Mesendoderm (in vitro differentiated cells): ENCODE measurements around the gene PRIM2.
"Not testable (repeated sequence)": the region's sequence is repeated elsewhere in the genome, so short reads cannot be mapped to it uniquely, and the experiment has no call there.

ENCODE experiments used
- DNase-seq: peaks from one replicate; pipeline ENCODE4 v3.0.0; 2013
- H2AK5ac ChIP-seq: 2 replicates; pipeline ENCODE4 v1.6.1; 2013; ENCODE audit warnings: low read length, inconsistent platforms
- H2BK120ac ChIP-seq: 2 replicates; pipeline ENCODE4 v1.6.1; 2013; ENCODE audit warnings: low read depth, mild to moderate bottlenecking, low read length, moderate library complexity, mixed read lengths
- H2BK15ac ChIP-seq: replicated peaks from 2 replicates; pipeline ENCODE4 v1.6.1; 2013; ENCODE audit warnings: low read depth, mild to moderate bottlenecking, moderate library complexity
- H2BK5ac ChIP-seq: 2 replicates; pipeline ENCODE4 v1.6.1; 2013; ENCODE audit warnings: low read length, inconsistent platforms
- H3K18ac ChIP-seq: 2 replicates; pipeline ENCODE4 v1.6.1; 2013; ENCODE audit warnings: mild to moderate bottlenecking, low read length, mixed read lengths
- H3K23ac ChIP-seq: one replicate; pipeline ENCODE4 v1.6.1; 2013; ENCODE audit warnings: low read length
- H3K27ac ChIP-seq: 2 replicates; pipeline ENCODE4 v1.5.1; 2013; ENCODE audit warnings: low read depth, mild to moderate bottlenecking, inconsistent platforms, low read length, moderate library complexity
- H3K27me3 ChIP-seq: 2 replicates; pipeline ENCODE4 v1.6.1; 2013; ENCODE audit warnings: low read length, control low read depth, mild to moderate bottlenecking, inconsistent platforms; ENCODE audit not compliant: insufficient read depth, poor library complexity
- H3K36me3 ChIP-seq: 2 replicates; pipeline ENCODE4 v1.6.1; 2013; ENCODE audit warnings: low read length, inconsistent platforms; ENCODE audit not compliant: control insufficient read depth, insufficient read depth
- H3K4ac ChIP-seq: one replicate; pipeline ENCODE4 v1.6.1; 2013; ENCODE audit warnings: low read depth, mild to moderate bottlenecking, low read length, moderate library complexity
- H3K4me1 ChIP-seq: 2 replicates; pipeline ENCODE4 v1.6.1; 2013; ENCODE audit warnings: low read depth, low read length, inconsistent platforms; ENCODE audit not compliant: control insufficient read depth
- H3K4me2 ChIP-seq: 2 replicates; pipeline ENCODE4 v1.6.1; 2013; ENCODE audit warnings: low read length
- H3K4me3 ChIP-seq: 2 replicates; pipeline ENCODE4 v1.5.1; 2013; ENCODE audit warnings: mild to moderate bottlenecking, low read length
- H3K56ac ChIP-seq: one replicate; pipeline ENCODE4 v1.6.1; 2013; ENCODE audit warnings: low read length
- H3K79me1 ChIP-seq: 2 replicates; pipeline ENCODE4 v1.6.1; 2013; ENCODE audit warnings: low read length, inconsistent platforms
- H3K79me2 ChIP-seq: 2 replicates; pipeline ENCODE4 v1.6.1; 2013; ENCODE audit warnings: mild to moderate bottlenecking, low read length; ENCODE audit not compliant: control insufficient read depth, insufficient read depth
- H3K9ac ChIP-seq: 2 replicates; pipeline ENCODE4 v1.6.1; 2013; ENCODE audit warnings: low read length, inconsistent platforms
- H4K5ac ChIP-seq: one replicate; pipeline ENCODE4 v1.6.1; 2013; ENCODE audit warnings: low read length
- H4K8ac ChIP-seq: one replicate; pipeline ENCODE4 v1.6.1; 2013; ENCODE audit warnings: low read depth, mild to moderate bottlenecking, control low read depth, low read length, moderate library complexity
- WGBS: extraction: QIAGEN DNeasy Blood & Tissue Kit; methylation state at CpG from one replicate; pipeline ENCODE4 v1.1.7; 2013; ENCODE audit warnings: low lambda C conversion rate, missing lambda C conversion rate; ENCODE audit not compliant: insufficient coverage; ENCODE audit errors: extremely low coverage; 5-methylcytosine and 5-hydroxymethylcytosine counted together

PRIM2 gene

DNA sequence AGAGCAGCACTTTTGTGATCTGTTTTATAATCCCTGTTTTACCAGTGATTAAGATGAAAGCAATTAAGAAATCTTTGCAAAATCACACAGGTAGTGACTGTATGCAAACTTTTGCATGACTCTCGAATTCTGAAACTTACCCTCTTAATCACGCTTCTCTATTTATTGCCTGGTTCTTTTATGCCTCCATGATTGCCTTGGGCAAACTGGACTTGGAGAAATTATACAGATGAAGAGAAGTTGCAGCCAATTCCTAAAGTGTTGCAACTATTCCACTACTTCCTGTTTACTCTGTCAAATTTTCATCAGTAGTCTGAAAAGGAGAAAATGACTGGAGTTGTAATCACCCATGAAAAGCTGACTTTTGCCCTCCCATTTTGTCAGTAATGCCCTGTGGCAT is 205.8 kb downstream of the PRIM2 start:
- H3K4me3 ChIP-seq, H3K56ac ChIP-seq, H3K18ac ChIP-seq, H2BK5ac ChIP-seq, H4K8ac ChIP-seq, H3K36me3 ChIP-seq, H3K4ac ChIP-seq, H2BK15ac ChIP-seq, H3K9ac ChIP-seq, H3K23ac ChIP-seq, H3K79me2 ChIP-seq, H3K4me1 ChIP-seq, H4K5ac ChIP-seq, DNase-seq, H3K27me3 ChIP-seq, H2BK120ac ChIP-seq, H2AK5ac ChIP-seq, H3K79me1 ChIP-seq, H3K27ac ChIP-seq, H3K4me2 ChIP-seq: not testable (repeated sequence)
- WGBS: no CpG with 5 or more reads among the region's 2 CpGs

DNA sequence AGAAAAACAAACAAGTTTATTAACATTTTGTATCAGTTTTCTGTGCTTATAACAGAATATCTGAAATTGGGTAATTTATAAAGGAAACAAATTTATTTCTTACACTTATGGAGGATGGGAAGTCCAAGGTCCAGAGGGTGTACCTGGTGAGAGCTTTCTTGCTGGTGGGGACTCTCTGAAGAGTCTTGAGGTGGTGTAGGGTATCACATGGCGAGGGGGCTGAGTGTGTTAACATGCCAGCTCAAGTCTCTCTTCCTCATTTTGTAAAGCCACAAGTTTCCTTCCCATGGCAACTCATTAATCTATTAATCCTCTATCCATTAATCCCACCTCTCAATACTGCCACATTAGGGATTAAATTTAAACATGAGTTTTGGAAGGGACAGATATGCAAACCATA is 212.3 kb downstream of the PRIM2 start:
- H3K4ac ChIP-seq, H3K23ac ChIP-seq, H2BK15ac ChIP-seq, H3K79me1 ChIP-seq, H2AK5ac ChIP-seq, H4K5ac ChIP-seq, H3K4me2 ChIP-seq, H3K36me3 ChIP-seq, H4K8ac ChIP-seq, H2BK120ac ChIP-seq, H3K4me1 ChIP-seq, H2BK5ac ChIP-seq, H3K27me3 ChIP-seq, H3K9ac ChIP-seq, H3K79me2 ChIP-seq, H3K18ac ChIP-seq, H3K4me3 ChIP-seq, DNase-seq, H3K56ac ChIP-seq, H3K27ac ChIP-seq: not testable (repeated sequence)
- no CpG with 5 or more reads among the region's 1 CpG for WGBS

DNA sequence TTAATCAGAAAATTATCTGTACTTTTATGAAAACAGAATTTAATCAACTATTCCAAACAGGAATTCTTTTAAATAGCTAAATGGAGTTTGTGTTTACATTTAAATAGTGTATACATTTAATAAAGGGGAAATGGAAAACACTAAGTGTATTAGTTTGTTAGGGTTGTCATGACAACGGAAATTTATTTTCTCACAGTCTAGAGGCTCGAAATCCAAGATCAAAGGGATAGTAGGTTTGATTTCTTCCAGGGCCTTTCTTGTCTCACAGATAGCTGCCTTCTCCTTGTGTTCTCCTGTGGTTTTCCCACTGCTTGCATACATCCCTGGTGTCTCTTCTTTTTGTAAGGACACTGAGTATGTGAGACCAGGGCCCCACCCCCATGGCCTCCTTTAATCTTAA is 215.2 kb downstream of the PRIM2 start:
- not testable (repeated sequence) for H3K27me3 ChIP-seq, H4K8ac ChIP-seq, H2BK5ac ChIP-seq, H3K4me3 ChIP-seq, H2BK15ac ChIP-seq, H3K4me1 ChIP-seq, H3K36me3 ChIP-seq, H3K79me1 ChIP-seq, H3K4ac ChIP-seq, H3K56ac ChIP-seq, H3K18ac ChIP-seq, H3K9ac ChIP-seq, H4K5ac ChIP-seq, H3K27ac ChIP-seq, H3K4me2 ChIP-seq, H2BK120ac ChIP-seq, H3K79me2 ChIP-seq, H2AK5ac ChIP-seq, H3K23ac ChIP-seq
- peak; percentile 68 for DNase-seq
- no CpG with 5 or more reads among the region's 2 CpGs for WGBS

DNA sequence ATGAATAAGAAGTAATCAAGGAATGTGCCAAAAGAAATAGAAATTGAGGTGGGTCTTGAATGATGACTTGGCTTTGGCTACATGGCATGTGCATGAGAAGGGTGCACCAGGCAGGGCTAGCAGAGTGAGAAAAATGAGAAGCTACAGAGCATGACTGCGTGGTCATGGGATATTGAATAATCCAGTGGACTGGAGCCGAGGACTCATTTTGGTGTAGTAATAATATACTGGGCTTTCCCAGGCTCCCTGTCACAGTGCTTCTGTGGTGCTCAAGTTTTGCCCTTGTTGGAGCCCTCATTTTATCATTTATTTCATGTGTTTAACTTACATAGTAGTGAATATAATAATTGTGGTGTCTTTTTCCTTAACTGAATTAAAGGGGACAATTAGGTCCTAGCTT is 217.7 kb downstream of the PRIM2 start:
- H2BK120ac ChIP-seq, H3K56ac ChIP-seq, H3K27me3 ChIP-seq, DNase-seq, H2AK5ac ChIP-seq, H3K4me1 ChIP-seq, H4K5ac ChIP-seq, H3K79me1 ChIP-seq, H3K79me2 ChIP-seq, H2BK15ac ChIP-seq, H2BK5ac ChIP-seq, H3K18ac ChIP-seq, H3K36me3 ChIP-seq, H3K27ac ChIP-seq, H3K4me3 ChIP-seq, H4K8ac ChIP-seq, H3K23ac ChIP-seq, H3K4me2 ChIP-seq, H3K9ac ChIP-seq, H3K4ac ChIP-seq: not testable (repeated sequence)
- WGBS: no CpG with 5 or more reads among the region's 2 CpGs

DNA sequence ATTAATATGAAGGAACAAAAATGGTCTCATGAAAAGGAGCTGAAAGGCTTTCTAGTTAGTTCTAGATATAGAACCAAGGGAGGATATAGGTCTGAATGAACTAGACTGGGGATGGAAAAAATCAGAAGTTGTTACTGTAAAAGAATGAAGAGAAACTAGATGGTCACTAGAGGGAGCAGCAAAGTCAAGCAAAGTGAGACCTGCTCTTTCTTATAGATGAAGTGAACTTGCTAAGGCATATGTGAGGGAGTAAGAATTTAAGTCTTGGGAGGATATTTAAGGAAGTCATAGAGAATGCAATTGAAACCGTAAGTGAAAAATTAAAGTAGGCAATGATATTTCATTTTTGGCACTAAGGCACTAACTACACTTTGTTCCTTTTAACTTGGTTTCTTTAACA is 218.6 kb downstream of the PRIM2 start:
- not testable (repeated sequence) for H3K79me1 ChIP-seq, H3K4ac ChIP-seq, H3K27ac ChIP-seq, H2AK5ac ChIP-seq, H4K8ac ChIP-seq, H3K4me1 ChIP-seq, H3K9ac ChIP-seq, H3K4me2 ChIP-seq, H2BK120ac ChIP-seq, H3K27me3 ChIP-seq, H3K79me2 ChIP-seq, H2BK15ac ChIP-seq, H3K23ac ChIP-seq, H3K36me3 ChIP-seq, H3K18ac ChIP-seq, H3K4me3 ChIP-seq, H4K5ac ChIP-seq, H2BK5ac ChIP-seq, H3K56ac ChIP-seq
- no CpG with 5 or more reads among the region's 1 CpG for WGBS
- DNase-seq: peak; percentile 55

DNA sequence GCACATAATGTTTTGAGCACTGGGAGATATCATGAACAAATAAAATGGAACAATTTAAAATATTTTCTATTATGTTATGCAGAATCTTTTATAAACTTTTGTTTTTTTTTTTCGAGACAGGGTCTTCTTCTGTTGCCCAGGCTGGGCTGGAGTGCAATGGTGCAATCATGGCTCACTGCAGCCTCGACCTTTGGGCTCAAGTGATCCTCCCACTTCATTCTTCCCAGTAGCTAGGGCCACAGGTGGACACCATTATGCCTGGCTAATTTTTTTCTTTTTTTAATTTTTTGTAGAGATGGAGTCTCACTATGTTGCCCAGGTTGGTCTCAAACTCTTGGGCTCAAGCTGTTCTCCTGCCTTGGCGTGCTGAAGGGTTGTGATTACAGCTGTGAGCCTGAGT is 220.5 kb downstream of the PRIM2 start:
- not testable (repeated sequence) for H2BK120ac ChIP-seq, DNase-seq
- WGBS: no CpG with 5 or more reads among the region's 3 CpGs

More for the DNA sequence above, 220.5 kb downstream of the PRIM2 start:
- not testable (repeated sequence) for H4K8ac ChIP-seq, H3K23ac ChIP-seq, H3K4me2 ChIP-seq, H3K79me2 ChIP-seq, H2AK5ac ChIP-seq, H3K27ac ChIP-seq, H3K4me3 ChIP-seq, H3K9ac ChIP-seq, H4K5ac ChIP-seq, H2BK5ac ChIP-seq, H3K4ac ChIP-seq, H3K18ac ChIP-seq, H3K4me1 ChIP-seq, H3K36me3 ChIP-seq, H3K27me3 ChIP-seq, H3K79me1 ChIP-seq, H2BK15ac ChIP-seq, H3K56ac ChIP-seq
